EL (cell line): ENCODE measurements around the gene CYP11A1.

Experiments used
- DNase-seq: peaks from one replicate; pipeline ENCODE4 v3.0.0-alpha.2; 2016

CYP11A1 gene

GRCh38 chr15:74387141-74387541, 19.7 kb upstream of the CYP11A1 start:
- no peak for DNase-seq

GRCh38 chr15:74386496-74387140, 19.2 kb upstream of the CYP11A1 start:
- DNase-seq = no peak

GRCh38 chr15:74385733-74386132, 18.3 kb upstream of the CYP11A1 start:
- no peak for DNase-seq

- peak; percentile 47 for DNase-seq
Measured at GRCh38 chr15:74384881-74385643, 17.6 kb upstream of the CYP11A1 start.

GRCh38 chr15:74384566-74384880, 17.1 kb upstream of the CYP11A1 start:
- no peak for DNase-seq

- no peak for DNase-seq
Measured at GRCh38 chr15:74383695-74384565, 16.5 kb upstream of the CYP11A1 start.

GRCh38 chr15:74383286-74383685, 15.8 kb upstream of the CYP11A1 start:
- DNase-seq = no peak

GRCh38 chr15:74382004-74382816, 14.8 kb upstream of the CYP11A1 start:
- DNase-seq = peak; percentile 86

GRCh38 chr15:74381481-74381880, 14.0 kb upstream of the CYP11A1 start:
- DNase-seq = no peak

- DNase-seq = no peak
Measured at GRCh38 chr15:74381190-74381453, 13.7 kb upstream of the CYP11A1 start.

GRCh38 chr15:74380361-74381189, 13.1 kb upstream of the CYP11A1 start:
- DNase-seq = no peak

GRCh38 chr15:74378848-74379247, 11.4 kb upstream of the CYP11A1 start:
- peak; percentile 54 for DNase-seq

- DNase-seq = no peak
Measured at GRCh38 chr15:74377831-74378766, 10.7 kb upstream of the CYP11A1 start.

- no peak for DNase-seq
Measured at GRCh38 chr15:74376825-74377581, 9.6 kb upstream of the CYP11A1 start.

- DNase-seq = no peak
Measured at GRCh38 chr15:74376226-74376625, 8.8 kb upstream of the CYP11A1 start.

- peak; percentile 78 for DNase-seq
Measured at GRCh38 chr15:74375303-74375693, 7.9 kb upstream of the CYP11A1 start.

- no peak for DNase-seq
Measured at GRCh38 chr15:74374648-74375302, 7.3 kb upstream of the CYP11A1 start.

GRCh38 chr15:74373731-74374647, 6.5 kb upstream of the CYP11A1 start:
- peak; percentile 90 for DNase-seq
